HG03460 (cell line): ENCODE data around the gene ASPM.
"Not testable (repeated sequence)": the region's sequence is repeated elsewhere in the genome, so short reads cannot be mapped to it uniquely, and the experiment has no call there.

Source experiments
- ATAC-seq: cut with Tn5 transposase; IDR thresholded peaks from one replicate; pipeline ENCODE4 v1.9.1; 2021; ENCODE audit not compliant: unreplicated experiment

ASPM gene

GRCh38 chr1:197092491-197093023 lies 53.9 kb downstream of the ASPM start:
- ATAC-seq, result no peak

- ATAC-seq, result no peak
Observed at GRCh38 chr1:197083474-197083873, 63.0 kb downstream of the ASPM start.

- ATAC-seq, result no peak
Observed at GRCh38 chr1:197081117-197081753, 65.2 kb downstream of the ASPM start.

- ATAC-seq, result no peak
Observed at GRCh38 chr1:197080323-197080722, 66.1 kb downstream of the ASPM start.

- ATAC-seq, result no peak
Observed at GRCh38 chr1:197076585-197076984, 69.9 kb downstream of the ASPM start.

- no peak for ATAC-seq
Observed at GRCh38 chr1:197073978-197074377, 72.5 kb downstream of the ASPM start.

- ATAC-seq, result no peak
Observed at GRCh38 chr1:197067457-197067818, 79.0 kb downstream of the ASPM start.

- no peak for ATAC-seq
Observed at GRCh38 chr1:197066719-197067456, 79.6 kb downstream of the ASPM start, which contains the start of gene F13B. Gene F13B, minus strand, starts transcription at chr1:197067260. Its CDS starts 37 bp downstream, at chr1:197067223.

GRCh38 chr1:197066277-197066676 lies 80.2 kb downstream of the ASPM start:
- no peak for ATAC-seq

- ATAC-seq, result no peak
Observed at GRCh38 chr1:197065559-197065958, 80.9 kb downstream of the ASPM start.

GRCh38 chr1:197063212-197063611 lies 83.3 kb downstream of the ASPM start:
- no peak for ATAC-seq

GRCh38 chr1:197062692-197063091 lies 83.8 kb downstream of the ASPM start:
- ATAC-seq, result peak; percentile 87

- no peak for ATAC-seq
Observed at GRCh38 chr1:197049100-197049499, 97.4 kb downstream of the ASPM start.

- no peak for ATAC-seq
Observed at GRCh38 chr1:197042676-197043341, 103.7 kb downstream of the ASPM start.

- ATAC-seq, result no peak
Observed at GRCh38 chr1:197041486-197042353, 104.7 kb downstream of the ASPM start.

GRCh38 chr1:197036861-197037260 lies 109.6 kb downstream of the ASPM start:
- ATAC-seq, result no peak

GRCh38 chr1:197034631-197035339 lies 111.7 kb downstream of the ASPM start:
- not testable (repeated sequence) for ATAC-seq
